Lung (tissue), 12 donors: ENCODE data around the gene WNT8B. TPM values are rescaled to one million over a fixed set of nuclear protein-coding genes. Genes with fewer than 3 reads are reported as not detected.

Experiments used
- ATAC-seq: fragments of 200-7000 bp; cut with Tn5 transposase; one replicate; pipeline ENCODE4 v1.9.1; 2020; ENCODE audit warnings: moderate number of reproducible peaks; ENCODE audit not compliant: insufficient read depth, low FRiP score
- DNase-seq, 3 donors: peaks; one replicate each; pipeline ENCODE4 v3.0.0-alpha.2; 2013 to 2017
- H3K27ac ChIP-seq, 2 donors: one replicate each; pipeline ENCODE4 v1.5.1; 2013; ENCODE audit warnings: mild to moderate bottlenecking in 2 of 2, moderate library complexity in 2 of 2, control low read depth in 1 of 2, inconsistent platforms in 1 of 2, low read depth in 1 of 2, low read length in 1 of 2
- H3K27me3 ChIP-seq, 3 donors: one replicate each; pipeline ENCODE4 v1.5.1; 2013; ENCODE audit warnings: low read length in 2 of 3; ENCODE audit not compliant: control insufficient read depth in 3 of 3, insufficient read depth in 3 of 3
- H3K36me3 ChIP-seq, 4 donors: one replicate each; pipeline ENCODE4 v1.5.1; 2013; ENCODE audit warnings: low read length in 4 of 4, mild to moderate bottlenecking in 1 of 4, moderate library complexity in 1 of 4; ENCODE audit not compliant: control insufficient read depth in 4 of 4, insufficient read depth in 4 of 4
- H3K4me1 ChIP-seq, 5 donors: one replicate each; pipeline ENCODE4 v1.5.1; 2013; ENCODE audit warnings: low read length in 5 of 5, mild to moderate bottlenecking in 2 of 5, moderate library complexity in 1 of 5; ENCODE audit not compliant: control insufficient read depth in 5 of 5, insufficient read depth in 5 of 5
- H3K4me3 ChIP-seq: one replicate; pipeline ENCODE4 v1.5.1; 2013; ENCODE audit warnings: mild to moderate bottlenecking, control low read depth, moderate library complexity
- H3K9ac ChIP-seq, 2 donors: one replicate each; pipeline ENCODE4 v1.5.1; 2013; ENCODE audit warnings: low read length in 2 of 2, control low read depth in 1 of 2; ENCODE audit not compliant: insufficient read depth in 1 of 2
- H3K9me3 ChIP-seq, 4 donors: one replicate each; pipeline ENCODE4 v1.5.1; 2013; ENCODE audit warnings: low read length in 3 of 4, mild to moderate bottlenecking in 1 of 4, moderate library complexity in 1 of 4; ENCODE audit not compliant: control insufficient read depth in 4 of 4, insufficient read depth in 3 of 4
- CTCF ChIP-seq: IDR thresholded peaks from 2 replicates; pipeline ENCODE4 v1.5.1; 2012; ENCODE audit warnings: mild to moderate bottlenecking; ENCODE audit errors: control extremely low read depth, extremely low read depth
- polyA plus RNA-seq, 2 donors: library from polyadenylated mRNA; stranded (reverse); fragments of 200-250 nt; gene quantifications; one replicate each; pipeline ENCODE4 v1.2.1, GENCODE V29; 2013
- total RNA-seq, 2 donors: library from RNA; depleted of rRNA in 1 of 2; stranded (reverse); fragments of >200 nt in 1 of 2; gene quantifications; one replicate each; pipeline ENCODE4 v1.2.1, GENCODE V29; 2014 to 2021
- donor health status: control.
- donor health status: control.
- donor health status: Bipolar disorder and iron deficiency.
- donor health status: healthy.
- donor health status: DM: yes; HTN: yes; CAD: no.

Gene WNT8B
- total and polyA plus RNA-seq, 4 donors: 0.02 to 0.15 (median 0.04) TPM; not detected in 1

GRCh38 chr10:100531761-100532160 lies 69.0 kb downstream of the WNT8B start:
- no peaks in the 10 kb centered on the region for H3K27me3 ChIP-seq
- no peak overlapping the region for H3K27ac ChIP-seq
- H3K4me3 ChIP-seq: no peak overlapping the region
- DNase-seq (no peak), ATAC-seq (no peak)
- no peak for TF ChIP-seq CTCF
- H3K36me3 ChIP-seq: peaks cover 0 to 2% (median 2%) of the 10 kb centered on the region in 4 donors
- no peaks in the 10 kb centered on the region for H3K9me3 ChIP-seq
- H3K4me1 ChIP-seq: peaks cover 2 to 25% (median 5%) of the 10 kb centered on the region in 5 donors
- H3K9ac ChIP-seq: no peak overlapping the region

Other genes with a start within 250 kb of the WNT8B start
- 10 to 100 TPM; 19.6 to 27.8 TPM for gene CHUK, start 233.4 kb upstream of the WNT8B start, total RNA-seq
- gene CHUK, start 233.4 kb upstream of the WNT8B start, polyA plus RNA-seq: 10 to 100 TPM; 11.1 to 19.3 TPM
- 10 to 100 TPM; 21.7 to 30.0 TPM for gene CWF19L1, start 195.4 kb upstream of the WNT8B start, total RNA-seq
- 10 to 100 TPM; 20.5 to 27.4 TPM for gene CWF19L1, start 195.4 kb upstream of the WNT8B start, polyA plus RNA-seq
- gene BLOC1S2, start 176.3 kb upstream of the WNT8B start, total RNA-seq: 10 to 100 TPM; 18.0 to 44.4 TPM
- 10 to 100 TPM; 49.7 to 54.2 TPM for gene BLOC1S2, start 176.3 kb upstream of the WNT8B start, polyA plus RNA-seq
- 1 to 10 TPM in 1 of 2 donors, under 1 TPM in 1; 0.46 to 1.1 TPM for gene PKD2L1, start 132.8 kb upstream of the WNT8B start, total RNA-seq
- gene PKD2L1, start 132.8 kb upstream of the WNT8B start, polyA plus RNA-seq: 1 to 10 TPM in 1 of 2 donors, under 1 TPM in 1; 0.88 to 1.5 TPM
- 100 to 1,000 TPM; 334 to 383 TPM for gene SCD, start 115.8 kb upstream of the WNT8B start, total RNA-seq
- gene SCD, start 115.8 kb upstream of the WNT8B start, polyA plus RNA-seq: 100 to 1,000 TPM; 136 to 144 TPM
- 1 to 10 TPM; 9.0 to 9.8 TPM for gene SEC31B, start 56.9 kb downstream of the WNT8B start, total RNA-seq
- gene SEC31B, start 56.9 kb downstream of the WNT8B start, polyA plus RNA-seq: 10 to 100 TPM in 1 of 2 donors, 1 to 10 TPM in 1; 4.8 to 10.5 TPM
- 100 to 1,000 TPM; 122 to 145 TPM for gene NDUFB8, start 66.9 kb downstream of the WNT8B start, total RNA-seq
- 100 to 1,000 TPM; 290 to 369 TPM for gene NDUFB8, start 66.9 kb downstream of the WNT8B start, polyA plus RNA-seq
- 10 to 100 TPM; 18.1 to 32.3 TPM for gene HIF1AN, start 72.9 kb downstream of the WNT8B start, total RNA-seq
- 1 to 10 TPM; 6.9 to 9.2 TPM for gene HIF1AN, start 72.9 kb downstream of the WNT8B start, polyA plus RNA-seq